GM19397 (cell line): ENCODE data around the gene UPK3A.
"Not testable (repeated sequence)": the region's sequence is repeated elsewhere in the genome, so short reads cannot be mapped to it uniquely, and the experiment has no call there.

Experiments used
- ATAC-seq: cut with Tn5 transposase; IDR thresholded peaks from one replicate; pipeline ENCODE4 v1.9.1; 2021; ENCODE audit warnings: mild to moderate bottlenecking, moderate library complexity; ENCODE audit not compliant: unreplicated experiment

UPK3A gene

DNA sequence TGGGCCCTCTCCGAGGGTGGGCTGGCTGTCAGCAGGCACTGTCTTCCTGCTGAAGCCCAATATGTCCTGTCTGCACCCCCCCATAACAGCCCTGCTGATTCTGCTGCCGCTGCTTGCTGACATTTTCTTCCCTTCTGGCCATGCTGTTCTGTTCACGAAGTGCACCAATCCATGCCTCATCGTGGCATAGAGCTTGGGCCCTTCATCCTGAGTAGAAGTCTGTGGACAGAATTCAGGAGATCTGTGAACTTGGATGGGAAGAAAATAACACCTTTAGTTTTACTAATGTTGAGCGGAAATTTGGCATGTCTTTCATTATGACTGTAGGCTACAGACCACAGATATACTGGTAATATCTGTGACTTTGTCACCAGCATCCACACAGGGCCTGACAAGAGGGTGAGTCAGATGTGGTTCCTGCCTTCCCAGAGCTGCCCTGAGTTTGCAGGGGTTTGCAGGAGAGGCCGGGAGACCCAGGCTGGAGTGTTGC lies 29.9 kb upstream of the UPK3A start:
- ATAC-seq, result no peak

DNA sequence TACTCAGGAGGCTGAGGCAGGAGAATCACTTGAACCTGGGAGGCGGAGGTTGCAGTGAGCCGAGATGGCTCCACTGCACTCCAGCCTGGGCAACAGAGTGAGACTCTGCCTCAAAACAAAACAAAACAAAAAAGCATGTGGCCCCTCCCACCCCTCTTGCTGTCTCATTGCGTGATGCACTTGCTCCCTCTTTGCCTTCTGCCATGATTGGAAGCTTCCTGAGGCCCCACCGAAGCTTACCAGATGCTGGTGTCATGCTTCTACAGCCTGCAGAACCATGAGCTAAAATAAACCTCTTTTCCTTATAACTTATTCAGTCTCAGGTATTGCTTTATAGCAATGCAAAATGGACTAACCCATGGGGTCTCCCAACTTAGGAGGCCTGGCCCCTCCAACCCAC lies 26.8 kb upstream of the UPK3A start:
- not testable (repeated sequence) for ATAC-seq

DNA sequence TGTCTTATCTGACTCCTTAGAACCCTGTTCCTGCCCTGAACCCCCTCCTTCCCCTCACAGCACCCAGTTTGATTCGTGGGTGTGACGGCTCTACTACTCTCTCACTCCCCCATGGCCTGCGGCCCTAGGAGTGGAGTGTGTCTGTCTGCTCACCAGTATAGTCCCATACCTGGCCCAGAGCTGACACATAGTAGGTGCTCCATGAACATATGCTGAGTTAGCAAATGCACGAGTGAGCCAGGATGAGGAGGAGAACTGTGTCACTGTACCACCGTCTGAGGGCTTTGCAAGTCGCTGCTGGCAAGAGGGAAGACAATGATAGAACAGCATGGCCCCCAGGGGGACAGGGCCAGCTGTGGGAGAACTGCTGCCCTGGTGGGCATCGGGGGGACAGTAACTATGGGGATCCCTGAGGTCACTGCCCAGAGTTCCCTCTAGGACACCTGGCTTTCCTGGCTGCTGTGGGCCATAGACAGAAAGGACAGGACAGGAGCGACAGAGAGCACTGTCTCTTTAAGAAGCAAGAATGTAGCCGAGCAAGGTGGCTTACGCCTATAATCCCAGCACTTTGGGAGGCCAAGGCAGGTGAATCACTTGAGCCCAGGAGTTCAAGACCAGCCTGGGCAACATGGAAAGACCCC lies 24.9 kb upstream of the UPK3A start:
- no peak for ATAC-seq

DNA sequence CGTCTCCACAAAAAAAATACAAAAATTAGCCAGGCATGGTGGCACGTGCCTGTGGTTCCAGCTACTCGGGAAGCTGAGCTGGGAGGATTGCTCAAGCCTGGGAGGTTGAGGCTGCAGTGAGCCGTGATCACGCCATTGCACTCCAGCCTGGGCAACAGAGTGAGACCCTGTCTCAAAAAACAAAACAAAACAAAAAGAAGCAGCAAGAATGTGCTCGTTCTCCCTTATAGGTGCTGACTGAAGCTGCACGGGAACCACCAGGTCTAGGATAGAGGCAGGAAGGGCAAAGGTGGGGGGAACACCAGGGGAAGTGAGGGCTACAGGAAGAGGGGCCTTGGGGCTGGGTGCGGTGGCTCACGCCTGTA lies 24.4 kb upstream of the UPK3A start:
- not testable (repeated sequence) for ATAC-seq

DNA sequence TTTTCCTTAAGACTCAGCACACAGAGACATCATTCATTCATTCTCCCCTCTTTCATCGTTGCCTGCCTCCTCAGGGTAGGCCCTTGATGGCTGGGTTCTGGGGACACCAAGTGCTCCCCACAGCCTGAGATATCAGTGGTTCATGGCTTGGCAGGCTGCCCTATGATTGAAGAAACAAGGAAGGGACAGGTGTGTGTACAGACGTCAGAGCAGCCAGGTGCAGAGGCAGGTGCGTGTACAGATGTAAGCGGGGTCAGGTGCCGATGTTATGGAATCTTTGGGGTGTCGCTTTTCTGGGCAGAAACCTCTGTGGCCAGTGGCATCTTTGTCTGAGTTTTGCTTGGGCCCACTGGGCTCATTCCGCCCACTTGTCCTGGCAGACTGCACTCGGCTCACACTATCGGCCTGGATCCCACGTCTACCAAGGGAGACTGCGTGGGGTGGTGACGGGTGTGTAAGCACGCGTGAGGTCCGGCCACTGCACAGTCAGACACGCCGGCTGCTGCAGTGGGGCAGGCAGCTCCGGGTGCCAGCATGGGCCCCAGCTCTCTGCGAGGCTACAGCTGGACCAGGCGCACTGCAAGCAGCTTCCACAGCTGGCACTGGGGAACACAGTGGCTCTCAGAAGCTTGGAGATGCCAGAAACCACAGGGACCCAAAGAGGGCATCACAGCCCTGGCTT lies 23.2 kb upstream of the UPK3A start:
- ATAC-seq, result no peak

DNA sequence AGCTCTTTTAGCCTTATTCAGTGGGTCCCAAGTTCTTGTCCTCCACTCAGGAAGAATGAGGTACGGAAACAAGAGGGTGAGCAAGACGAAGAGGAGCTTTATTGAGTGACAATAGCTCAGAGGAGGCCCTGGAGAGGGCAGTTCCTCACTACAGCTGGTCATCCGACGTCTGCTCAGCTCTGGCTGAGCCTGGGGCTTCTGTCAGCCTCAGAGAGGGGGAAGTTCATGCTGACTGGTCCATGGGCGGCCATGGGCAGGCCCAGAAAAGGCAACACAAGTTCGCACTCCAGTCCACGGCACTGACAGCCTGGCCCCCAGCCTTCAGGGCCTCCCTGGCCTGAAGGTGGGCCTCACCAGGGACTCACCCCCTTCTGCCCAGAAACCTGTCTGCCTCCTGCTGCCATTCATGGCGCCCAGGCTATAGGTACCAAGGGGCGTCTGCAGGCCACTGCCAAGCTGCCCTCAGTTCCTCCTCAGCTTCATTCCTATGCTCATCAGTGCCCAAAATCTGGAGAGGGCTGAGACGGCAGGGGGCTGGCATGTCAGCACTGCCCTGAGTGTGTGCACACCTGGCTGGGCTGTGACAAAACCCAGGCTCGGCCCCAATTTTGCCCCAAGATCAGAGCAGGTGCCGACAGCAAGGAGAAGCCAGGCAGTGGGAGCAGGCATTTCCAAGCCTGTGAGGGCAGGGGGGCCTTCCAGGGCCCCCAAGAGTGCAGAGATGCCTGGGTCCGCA lies 22.4 kb upstream of the UPK3A start:
- ATAC-seq, result peak; percentile 16

DNA sequence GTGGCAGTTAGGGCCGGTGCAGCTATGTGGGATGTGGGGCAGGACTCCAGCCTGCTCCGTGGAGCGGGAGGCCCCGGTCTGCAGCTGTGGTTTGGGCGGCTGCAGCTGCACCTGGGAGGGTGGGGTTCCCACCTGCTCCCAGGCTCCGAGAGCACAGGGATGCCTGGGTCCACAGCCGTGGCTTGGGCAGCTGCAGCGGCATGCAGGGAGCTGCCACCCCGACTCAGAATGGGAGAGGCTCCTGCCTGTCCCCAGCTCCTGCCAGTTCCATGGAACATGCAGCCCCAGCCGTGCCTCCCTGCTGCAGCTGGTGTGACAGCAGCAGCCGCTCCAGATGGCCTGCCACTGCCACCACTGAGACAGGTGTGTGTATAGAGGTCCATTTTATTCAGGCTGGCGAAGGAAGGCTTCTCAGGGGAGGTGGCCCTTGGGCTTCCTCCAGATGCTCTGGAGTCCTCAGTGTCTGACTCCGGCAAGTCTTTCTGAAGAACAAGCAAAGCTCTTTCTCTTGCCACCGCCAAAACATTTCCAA lies 21.8 kb upstream of the UPK3A start:
- peak; percentile 32 for ATAC-seq

DNA sequence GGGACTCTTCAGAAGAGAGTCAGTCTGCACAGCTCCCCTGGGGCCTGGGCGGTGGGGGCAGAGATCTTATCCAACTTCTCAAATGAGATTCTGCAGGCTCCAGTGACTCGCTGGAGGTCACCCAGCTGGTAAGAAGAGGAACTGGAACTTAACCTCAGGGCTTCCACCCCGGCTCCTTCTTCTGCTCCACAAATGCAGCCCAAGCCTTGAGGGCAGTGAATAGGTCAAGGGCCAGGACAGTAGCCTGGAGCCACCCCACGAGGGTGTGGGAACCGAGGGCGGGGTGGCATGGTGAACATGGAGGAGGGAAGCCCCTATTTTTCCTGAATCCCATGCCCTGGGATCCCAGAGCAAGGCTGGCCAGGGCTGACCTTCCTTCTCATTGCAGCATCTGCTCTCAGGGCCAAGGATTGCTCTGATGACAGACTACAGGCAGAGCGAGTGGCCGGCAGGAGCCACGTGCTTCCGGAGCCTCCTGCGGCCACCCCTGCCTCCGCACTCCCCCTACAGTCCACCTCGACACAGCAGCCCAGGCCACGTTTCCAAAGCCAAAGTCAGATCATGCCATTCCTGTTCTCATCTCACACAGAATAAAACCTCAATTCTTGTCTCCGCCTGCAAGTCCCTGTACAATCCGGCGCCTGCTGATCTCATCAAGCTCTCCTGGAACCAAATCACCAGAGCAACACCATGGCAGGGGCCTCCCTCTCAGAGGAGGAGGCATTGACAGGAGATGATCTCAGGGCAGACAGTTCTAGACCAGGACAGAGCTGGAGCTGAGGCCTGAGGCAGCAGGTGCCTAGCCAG lies 21.1 kb upstream of the UPK3A start:
- peak; percentile 70 for ATAC-seq

DNA sequence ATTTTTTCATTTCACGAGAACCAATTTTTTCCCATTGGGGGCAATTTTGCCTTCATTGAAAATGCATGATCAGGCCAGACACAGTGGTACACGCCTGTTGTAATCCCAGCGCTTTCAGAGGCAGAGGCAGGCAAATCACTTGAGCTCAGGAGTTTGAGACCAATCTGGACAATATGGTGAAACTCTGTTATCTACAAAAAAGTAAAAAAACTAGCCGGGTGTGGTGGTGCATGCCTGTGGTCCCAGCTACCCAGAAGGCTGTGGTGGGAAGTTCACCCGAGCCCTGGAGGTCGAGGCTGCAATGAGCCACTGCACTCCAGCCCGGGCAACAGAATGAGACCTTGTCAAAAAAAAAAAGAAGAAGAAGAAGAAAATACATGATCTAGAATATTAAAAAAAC lies 19.2 kb upstream of the UPK3A start:
- no peak for ATAC-seq

DNA sequence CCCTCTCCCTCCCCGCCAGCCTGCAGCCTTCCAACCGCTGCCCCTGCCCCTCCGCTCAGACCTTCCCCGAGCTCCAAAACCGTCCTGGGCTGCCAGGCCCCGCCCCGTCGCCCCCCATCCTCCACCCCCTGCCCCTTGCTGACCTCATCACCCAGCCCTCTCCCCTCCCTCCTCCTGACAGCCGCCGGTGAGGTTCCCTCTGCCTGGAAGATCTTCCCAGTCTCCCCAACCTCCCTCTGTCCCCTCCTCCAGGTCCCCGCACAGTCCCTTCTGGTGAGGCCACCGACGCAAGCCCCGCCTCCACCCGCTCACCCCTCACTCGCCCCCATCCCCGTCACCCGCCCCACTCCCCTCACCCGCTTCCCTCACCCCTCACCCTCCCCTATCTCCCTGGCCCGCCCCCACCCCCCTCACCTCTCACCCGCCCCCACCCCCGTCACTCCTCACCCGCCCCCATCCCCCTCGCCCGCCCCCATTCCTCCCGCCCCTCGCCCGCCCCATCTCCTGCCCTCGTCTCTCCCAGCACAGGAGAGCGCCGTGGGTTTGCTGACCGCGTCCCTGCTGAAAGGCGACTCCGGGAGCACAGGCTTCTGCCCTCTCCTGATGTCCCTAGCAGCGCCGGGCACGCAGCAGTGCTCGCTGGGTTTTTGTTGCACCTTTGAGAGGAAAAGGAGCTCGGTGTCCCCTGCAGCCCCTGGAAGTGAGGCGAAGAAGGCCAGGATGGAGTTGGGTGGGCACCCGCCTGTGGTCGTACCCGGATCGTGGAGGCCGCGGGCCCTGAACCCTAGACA lies 16.4 kb upstream of the UPK3A start:
- no peak for ATAC-seq

DNA sequence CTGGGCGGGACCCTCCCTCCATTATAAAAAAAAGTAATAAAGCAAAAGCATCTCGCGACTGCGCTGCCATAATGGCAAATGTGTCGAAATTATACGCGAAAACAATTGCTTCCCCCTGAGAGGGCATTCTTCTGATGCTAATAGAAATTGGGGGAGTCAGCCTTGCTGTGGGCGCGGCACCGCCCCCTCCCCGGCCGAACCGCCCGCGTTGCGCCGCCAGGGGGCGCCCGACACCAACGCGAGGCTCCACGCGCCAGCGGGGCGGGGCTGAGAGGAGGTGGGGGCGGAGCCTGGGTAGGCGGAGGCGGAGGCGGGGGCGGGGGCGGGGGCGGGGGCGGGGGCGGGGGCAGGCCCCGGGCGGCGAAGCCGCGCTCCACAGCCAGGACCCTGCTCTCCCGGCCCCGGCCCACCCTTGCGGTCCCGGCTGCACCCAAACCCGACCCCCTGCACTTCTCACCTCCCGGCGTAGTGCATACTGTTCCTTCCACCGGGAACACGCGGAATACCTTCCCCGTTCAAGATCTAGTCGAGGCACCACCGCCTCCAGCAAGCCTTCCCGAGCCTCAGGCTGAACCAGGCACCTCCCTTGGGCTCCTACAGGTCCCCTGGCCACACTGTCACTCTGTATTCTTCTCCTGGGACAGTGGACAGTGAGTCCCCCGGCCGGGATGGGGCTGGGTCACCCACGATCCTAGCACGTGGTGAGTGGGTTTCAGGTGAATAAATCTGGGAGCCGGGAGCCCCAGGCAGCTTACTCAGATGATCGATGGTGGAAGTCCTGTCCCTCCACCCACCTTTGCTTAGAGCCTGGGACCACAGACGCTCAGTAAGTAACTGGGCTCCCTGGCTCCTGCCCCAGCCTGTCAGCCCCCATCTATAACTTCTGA lies 15.5 kb upstream of the UPK3A start:
- ATAC-seq, result peak; percentile 76

DNA sequence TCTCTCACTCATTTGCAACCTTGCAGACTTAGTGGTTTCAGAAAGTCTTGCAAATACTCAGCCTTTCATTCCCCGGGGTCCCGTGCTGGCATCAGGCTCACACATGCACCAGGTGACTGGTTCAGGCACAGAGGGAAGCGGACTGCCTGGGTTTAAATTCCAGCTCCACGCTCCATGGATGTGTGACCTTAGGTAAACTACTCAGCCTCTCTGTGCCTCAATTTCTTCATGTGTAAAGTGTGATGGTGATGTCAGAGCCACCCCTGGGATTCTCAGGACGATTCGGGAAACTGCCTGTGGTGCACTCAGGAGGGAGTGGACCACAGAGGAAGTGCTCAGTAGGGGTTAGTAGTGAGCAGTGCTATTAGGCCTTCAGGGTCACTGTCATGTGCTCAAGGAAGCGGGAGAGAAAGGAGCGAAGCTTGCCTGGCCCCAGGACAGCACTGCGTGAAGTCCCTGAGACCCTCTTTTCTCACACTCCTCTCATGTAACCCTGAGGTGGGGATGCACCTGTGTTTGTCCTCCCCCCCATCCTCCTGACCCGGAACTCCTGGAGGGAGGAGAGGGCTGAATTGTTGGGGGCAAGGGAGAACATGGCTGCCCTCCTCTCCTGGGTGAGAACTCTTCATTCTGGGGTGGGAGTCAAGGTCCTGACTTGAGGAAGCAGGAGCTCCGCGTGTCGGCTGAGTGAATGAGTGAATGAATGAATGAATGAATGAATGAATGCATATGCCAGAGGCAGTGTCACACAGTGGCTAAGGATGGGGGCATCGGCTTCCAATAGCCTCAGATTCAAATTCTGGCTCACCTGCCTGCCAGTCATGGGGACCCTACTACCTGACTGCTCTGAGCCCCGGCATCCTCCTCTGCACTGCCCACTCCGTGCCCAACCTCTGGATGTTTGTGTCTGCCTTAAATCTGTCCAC lies 14.4 kb upstream of the UPK3A start:
- ATAC-seq, result no peak

DNA sequence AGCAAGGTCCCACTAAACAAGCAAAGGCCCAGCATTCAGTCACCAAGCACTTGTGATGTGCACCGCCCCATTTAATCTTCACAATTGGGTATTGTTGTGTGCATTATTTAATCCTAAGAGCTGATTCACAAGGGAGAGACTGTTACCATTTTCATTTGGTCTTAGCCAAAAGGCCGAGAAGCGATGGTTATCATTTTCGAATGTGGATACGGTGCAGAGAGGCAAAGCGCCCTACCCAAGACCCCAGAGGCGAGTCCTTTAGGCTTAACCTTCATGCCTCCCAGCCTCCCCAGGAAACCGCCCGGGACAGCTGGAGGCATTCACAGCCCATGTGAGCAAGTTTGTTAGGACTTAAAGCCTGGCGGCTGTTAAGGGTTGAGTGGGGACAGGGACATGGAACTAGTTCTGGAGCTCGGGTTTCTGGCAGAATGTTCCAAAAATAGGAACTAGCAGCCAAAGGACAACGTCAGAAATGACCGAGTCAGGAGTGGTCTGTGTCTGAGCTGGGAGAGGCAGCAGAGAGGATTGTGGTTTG lies 13.0 kb upstream of the UPK3A start:
- ATAC-seq, result no peak

DNA sequence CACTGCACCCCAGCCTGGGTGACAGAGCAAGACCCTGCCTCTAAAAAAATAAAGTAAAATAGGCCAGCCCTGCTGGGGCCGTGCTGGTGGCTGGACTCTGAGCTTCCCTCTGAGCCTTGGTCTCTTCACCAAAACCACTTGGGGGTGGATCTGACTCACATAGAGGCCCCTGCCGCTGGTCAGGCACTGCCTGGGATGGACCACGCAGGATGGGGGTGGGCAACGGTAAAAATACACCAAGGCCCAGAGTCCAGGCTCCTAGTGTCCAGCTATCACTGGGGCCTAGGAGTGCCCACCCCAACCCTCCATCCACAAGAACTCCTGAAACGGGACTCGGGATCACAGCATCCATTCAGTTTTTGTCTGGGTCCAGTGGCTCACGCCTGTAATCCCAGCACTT lies 12.3 kb upstream of the UPK3A start:
- ATAC-seq, result no peak

DNA sequence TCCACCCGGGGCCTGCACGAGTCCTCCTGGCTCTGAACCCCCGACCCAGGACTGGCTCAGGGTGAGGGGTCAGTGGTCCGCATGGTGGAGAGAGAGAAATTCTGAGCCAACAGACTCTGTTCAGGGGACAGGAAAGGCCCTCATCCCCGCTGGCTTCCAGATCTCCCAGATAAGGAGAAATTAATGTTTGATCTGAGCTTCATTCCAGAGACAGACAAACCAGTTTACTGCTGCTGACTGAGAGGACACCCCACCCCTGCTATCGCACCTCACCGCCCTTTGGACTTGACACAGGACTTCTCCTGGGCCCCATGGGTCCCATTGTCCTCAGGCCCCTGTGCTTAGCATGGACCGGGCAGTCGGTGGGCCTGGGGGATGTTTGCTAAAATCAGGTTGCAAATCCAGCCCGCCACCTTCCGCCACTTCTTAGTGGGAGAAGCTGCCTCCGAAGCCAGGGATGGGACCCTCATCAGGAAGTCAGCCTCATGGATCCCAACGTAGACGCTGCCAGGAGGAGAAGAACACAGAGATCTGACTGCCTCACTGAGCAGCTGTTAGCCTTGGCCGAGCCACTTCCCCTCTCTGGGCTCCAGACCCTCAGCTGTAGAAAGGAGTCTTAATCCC lies 11.2 kb upstream of the UPK3A start:
- no peak for ATAC-seq

DNA sequence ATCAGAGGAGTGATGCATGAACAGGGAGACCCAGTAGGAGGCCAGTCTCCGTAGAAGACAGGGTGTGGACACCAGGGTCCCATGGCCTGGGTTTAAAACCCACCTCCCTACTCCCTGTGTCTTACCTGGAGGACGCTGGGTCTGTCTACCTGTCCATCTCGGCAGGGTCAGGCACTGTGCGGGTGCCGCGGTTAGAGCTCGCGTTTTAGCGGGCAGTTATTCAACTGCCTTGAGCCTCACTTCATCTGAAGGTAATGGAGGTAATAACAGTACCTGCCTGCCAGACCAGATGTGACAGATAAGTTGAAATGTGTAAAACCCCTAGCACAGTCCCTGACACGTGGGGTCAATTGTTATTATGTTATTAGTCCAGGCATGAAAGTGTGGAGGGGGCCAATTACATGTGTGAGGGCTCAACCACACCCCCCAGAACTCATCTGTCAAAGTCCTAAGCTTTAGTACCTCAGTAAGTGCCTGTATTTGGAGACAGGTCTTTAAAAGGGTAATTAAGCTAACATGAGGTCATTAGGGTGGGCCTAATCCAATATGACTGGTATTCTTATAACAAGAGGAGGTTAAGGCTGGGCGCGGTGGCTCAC lies 8.1 kb upstream of the UPK3A start:
- ATAC-seq, result no peak

DNA sequence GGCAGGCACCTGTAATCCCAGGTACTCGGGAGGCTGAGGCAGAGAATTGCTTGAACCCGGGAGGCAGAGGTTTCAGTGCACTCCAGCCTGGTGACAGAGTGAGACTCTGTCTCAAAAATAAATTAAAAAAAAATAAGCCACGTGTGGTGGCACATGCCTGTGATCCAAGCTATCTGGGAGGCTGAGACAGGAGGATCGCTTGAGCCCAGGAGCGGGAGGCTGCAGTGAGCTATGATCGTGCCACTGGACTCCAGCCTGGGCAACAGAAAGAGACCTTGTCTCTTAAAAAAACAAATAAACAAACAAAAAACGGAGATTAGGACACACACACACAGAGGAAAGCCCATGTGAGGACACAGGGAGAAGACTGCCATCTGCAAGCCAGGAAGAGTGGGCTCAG lies 7.0 kb upstream of the UPK3A start:
- not testable (repeated sequence) for ATAC-seq
